GM21723 (cell line): Measurements from ENCODE around the gene KMT2E.
A peak's percentile ranks its signal among the peaks of the same experiment; 100 is the strongest.
"Not testable (repeated sequence)": the region's sequence is repeated elsewhere in the genome, so short reads cannot be mapped to it uniquely, and the experiment has no call there.

Experiments used
- ATAC-seq: cut with Tn5 transposase; IDR thresholded peaks from one replicate; pipeline ENCODE4 v1.9.1; 2021; ENCODE audit warnings: mild to moderate bottlenecking, moderate library complexity; ENCODE audit not compliant: unreplicated experiment

Gene KMT2E

DNA sequence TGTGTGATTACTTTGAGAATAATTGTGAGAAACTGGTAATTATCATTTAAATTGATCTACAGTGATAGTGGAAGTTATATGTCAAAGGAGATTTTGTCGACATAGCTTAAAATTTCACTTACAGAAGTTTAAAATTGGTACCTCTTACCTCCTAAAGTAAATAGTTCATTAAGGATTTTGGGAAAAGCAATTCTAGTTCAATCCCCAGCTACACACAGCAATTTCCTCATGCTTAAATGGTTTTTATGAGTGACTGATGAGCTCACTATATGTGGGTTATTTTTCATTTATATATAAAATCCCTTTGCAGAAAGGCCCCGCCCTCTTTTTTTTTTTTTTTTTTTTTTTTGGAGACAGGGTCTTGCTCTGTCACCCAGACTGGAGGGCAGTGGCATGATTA lies 12.7 kb downstream of the KMT2E start:
- no peak for ATAC-seq

DNA sequence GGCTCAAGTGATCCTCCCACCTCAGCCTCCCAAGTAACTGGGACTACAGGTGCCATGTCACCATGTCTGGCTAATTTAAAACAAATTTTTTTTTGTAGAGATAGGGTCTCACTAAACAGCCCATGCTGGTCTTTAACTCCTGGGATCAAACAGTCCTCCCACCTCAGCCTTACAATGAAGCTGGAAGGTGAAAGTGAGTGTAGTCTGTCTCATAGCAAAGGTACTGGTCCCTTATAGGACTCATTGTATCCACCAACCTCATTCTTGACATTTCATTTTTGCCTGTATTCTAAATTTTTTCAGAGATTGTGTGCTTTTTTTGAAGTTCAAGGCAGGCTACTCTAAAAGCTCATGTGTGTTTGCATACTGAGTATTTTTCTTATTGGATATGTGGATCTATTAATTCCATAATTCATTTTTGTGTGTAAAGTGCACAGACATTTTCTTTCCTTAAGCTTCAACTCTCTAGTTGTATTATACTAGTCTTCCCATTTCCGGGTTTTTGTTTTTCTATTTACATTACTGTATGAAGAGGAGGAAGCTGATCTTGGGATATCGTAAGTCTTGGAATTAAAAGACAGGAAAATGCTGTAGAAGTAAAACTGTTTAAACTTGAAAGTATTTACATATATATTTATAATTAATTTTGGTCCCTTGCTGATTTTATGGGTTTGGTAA lies 13.3 kb downstream of the KMT2E start:
- no peak for ATAC-seq

DNA sequence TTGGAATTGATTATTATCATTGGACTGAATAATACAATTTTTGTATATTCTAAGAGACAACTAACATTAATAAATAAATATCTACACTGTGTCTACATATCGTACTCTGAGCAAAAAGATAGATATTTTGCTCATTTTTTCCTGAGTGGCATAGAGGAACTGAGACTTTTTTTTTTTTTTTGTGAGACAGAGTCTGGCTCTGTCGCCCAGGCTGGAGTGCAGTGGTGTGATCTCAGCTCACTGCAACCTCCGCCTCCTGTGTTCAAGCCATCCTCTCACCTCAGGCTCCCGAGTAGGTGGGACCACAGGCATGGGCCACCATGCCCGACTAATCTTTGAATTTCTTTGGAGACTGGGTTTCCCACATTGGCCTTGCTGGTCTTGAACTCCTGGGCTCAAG lies 14.0 kb downstream of the KMT2E start:
- peak; percentile 52 for ATAC-seq

DNA sequence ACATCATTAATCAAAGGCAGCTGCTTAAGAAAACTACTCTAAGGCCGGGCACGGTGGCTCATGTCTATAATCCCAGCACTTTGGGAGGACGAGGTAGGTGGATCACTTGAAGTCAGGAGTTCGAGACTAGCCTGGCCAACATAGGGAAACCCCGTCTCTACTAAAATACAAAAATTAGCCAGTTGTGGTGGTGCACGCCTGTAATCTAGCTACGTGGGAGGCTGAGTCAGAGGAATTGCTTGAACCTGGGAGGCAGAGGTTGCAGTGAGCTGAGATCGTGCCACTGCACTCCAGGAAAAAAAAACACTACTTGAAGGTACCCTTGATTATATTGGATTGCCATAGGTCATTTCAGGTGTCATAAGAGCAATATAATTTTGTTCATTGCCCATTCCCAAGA lies 14.9 kb downstream of the KMT2E start:
- not testable (repeated sequence) for ATAC-seq

DNA sequence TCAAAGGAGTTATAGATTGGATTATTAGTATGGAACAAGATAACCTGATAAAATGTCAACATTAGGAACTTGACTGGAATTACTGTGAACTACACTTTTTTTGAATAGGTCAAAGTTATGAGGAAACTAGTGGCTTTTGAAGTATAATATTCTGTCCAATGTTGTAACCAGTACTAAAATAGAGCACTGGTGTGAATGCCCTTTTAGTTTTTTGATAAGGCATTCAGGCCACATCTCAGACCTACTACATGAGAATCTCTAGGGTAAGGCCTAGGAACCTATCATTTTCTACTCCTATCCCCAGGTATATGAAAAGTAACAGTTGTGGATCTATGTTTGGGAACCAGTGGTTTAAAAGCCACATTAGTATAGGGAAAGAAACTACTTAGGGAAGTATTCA lies 16.4 kb downstream of the KMT2E start:
- no peak for ATAC-seq

DNA sequence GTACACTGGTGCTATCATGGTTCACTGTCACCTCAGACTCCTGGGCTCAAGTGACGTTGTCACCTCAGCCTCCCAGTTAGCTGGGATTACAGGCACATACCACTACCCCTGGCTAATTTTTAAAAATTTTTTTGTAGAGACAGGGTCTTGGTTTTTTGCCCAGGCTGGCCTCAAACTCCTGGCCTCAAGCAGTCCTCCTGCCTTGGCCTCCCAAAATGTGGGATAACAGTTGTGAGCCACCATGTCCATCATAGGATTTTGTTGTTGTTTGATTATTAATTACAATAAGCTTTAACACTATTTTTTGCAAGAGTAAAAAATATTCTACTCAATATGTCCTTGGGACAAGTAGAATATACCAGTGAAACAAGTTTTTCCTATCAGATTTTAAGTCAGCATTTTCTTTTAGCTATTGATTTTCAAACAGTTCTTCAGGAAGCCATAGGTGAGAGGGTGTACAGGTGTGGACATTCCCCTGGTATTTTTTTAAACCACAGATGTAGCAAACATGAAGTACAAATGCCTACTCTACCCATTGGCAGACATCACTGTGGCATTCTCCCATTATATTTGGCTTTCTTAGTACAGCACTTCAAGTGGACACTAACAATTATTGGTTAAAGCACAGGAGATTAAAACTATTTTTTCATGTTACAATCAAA lies 18.7 kb downstream of the KMT2E start:
- ATAC-seq: no peak

DNA sequence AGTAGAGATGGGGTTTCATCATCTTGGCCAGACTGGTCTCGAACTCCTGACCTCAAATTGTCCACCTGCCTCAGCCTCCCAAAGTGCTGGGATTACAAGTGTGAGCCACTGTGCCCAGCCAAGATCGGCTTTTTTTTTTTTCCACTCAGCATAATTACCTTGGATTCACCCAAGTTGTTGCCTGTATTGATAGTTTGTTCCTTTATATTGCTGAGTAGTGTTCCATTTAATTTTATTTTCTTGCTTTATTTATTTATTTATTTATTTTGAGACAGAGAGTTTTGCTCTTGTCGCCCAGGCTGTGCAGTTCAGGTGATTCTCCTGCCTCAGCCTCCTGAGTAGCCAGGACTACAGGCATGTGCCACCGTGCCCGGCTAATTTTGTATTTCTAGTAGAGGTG lies 21.3 kb downstream of the KMT2E start:
- no peak for ATAC-seq

DNA sequence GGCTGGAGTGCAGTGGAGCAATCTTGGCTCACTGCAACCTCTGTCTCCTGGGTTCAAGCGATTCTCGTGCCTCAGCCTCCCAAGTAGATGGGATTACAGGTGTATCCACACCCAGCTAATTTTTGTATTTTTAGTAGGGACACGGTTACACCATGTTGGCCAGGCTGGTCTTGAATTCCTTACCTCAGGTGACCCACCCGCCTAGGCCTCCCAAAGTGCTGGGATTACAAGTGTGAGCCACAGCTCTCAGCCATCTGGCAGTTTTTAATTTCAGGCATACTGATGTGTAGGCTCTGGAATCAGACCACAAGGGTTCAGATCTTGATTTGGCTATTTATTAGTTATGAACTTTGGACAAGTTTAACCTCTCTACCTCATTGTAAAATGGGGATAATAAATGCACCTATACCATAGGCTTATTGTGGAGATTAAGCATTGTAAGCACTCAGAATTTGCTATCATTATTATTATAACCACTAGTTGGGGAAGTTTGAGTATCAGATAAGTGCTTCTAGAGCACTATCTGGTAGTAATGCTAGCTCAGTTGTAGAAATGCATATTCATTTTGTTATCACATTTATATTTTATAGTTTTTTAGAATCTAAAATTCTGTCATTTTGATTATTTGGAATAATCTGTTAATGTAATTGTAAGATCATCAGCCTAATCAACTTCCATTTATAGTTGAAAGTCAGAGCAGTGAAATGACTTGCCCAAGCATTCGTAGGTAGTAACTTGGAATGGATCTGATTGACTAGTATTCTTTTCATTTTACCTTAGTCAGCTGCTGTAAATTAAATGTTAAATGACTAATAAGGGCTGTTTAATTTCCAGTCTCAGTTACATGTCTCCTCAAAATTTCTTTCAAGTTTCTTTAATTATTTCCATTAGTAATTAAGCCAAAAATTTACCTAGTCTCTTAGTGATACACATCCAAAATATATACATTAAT lies 22.5 kb downstream of the KMT2E start:
- no peak for ATAC-seq

DNA sequence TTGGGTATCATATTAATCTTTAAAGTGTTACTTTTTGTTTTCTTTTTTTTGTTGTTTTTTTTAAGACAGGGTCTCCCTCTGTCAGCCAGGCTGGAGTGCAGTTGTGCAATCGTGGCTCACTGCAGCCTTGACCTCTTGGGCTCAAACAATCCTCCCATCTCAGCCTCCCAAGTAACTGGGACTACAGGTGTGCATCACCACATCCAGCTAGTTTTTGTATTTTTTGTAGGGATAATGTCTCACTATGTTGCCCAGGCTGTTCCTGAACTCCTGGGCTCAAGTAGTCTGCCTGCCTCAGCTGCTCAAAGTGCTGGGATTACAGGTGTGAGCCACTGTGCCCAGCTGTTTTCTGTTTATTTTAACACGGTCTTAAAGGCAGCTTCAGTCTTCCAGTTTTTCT lies 23.3 kb downstream of the KMT2E start:
- no peak for ATAC-seq

DNA sequence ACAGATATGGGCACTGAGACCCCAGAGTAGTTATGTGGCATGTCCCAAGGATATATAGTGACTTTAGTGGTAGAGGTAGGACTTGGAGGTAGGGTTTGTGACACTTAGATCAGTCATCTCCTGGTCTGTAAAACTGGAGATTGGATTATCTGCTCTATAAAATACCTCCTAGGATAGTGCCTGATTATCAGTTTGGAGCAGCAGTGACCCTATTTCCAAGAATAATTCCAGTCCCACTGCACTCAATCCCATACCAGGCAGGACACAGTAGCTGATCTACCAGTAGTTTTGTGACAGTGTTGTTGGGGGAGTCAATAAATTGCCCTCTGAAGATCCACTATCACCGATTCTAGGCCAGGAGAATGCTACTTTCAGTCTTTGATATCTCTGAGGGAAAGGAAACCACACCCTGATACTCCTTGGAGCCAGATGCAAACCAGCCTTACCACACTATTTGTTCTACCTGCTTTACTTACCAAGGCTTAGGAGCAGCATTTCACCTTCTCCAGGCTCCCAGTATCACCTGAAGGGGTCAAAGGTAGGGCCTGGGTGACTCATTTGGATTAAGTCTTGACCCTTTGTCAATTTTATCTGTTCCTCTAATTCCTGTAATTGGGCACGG lies 30.6 kb downstream of the KMT2E start:
- ATAC-seq: no peak

DNA sequence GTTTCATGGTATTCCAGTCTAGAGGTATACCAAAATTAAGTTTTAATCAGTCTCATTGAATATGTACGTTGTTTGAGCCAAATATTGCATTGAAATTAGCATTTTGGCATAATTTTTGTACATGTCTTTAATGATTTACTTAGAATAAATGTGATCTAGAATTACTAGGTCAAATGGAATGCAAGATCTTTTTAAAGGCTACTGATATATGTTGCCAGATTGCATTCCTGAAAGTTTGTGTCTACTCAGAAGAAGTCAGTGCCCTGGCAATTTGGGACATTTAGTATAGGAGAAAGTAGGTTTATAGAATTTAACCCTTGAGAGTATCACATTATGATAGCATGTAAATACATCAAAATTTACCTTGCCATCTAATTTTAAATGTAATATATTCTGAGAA lies 32.4 kb downstream of the KMT2E start:
- ATAC-seq: no peak

DNA sequence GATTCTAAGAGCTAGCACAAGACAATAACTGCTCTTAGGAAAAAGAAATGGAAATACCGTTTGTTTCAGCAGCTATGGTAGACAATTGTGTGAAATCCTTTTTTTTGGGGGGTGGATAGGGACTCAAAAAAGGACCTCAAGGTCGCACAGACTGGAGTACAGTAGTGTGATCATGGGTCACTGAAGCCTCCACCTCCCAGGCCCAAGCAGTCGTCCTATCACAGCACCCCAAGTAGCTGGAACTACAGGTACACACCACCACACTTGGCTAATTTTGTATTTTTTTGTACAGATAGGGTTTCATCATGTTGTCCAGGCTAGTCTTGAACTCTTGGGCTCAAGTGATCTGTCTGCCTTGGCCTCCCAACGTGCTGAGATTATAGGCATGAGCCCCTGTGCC lies 33.9 kb downstream of the KMT2E start:
- ATAC-seq: no peak

DNA sequence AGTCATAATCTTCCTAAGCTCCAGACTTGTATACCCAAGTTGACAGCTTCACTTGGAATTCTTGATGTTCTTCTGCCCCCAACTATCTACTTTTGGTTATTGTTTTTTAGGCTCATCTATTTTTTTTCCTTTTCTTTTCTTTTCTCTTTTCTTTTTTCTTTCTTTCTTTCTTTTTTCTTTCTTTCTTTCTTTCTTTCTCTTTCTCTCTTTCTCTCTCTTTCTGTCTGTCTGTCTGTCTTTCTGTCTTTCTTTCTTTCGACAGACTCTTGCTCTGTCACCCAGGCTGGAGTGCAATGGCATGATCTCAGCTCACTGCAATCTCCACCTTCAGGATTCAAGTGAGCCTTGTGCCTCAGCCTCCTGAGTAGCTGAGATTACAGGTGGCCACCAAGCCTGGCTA lies 36.5 kb downstream of the KMT2E start:
- no peak for ATAC-seq

DNA sequence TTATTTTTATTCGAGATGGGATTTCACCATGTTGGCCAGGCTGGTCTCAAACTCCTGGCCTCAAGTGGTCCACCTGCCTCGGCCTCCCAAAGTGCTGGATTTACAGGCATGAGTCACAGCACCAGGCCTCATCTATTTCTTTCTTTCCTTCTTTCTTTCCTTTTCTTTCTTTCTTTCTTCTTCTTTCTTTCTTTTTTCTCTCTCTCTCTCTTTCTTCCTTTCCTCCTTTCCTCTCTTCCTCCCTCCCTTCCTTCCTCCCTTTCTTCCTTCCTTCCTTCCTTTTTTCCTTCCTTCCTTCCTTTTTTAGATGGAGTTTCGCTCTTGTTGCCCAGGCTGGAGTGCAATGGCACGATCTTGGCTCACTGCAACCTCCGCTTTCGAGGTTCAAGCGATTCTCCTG lies 36.9 kb downstream of the KMT2E start:
- not testable (repeated sequence) for ATAC-seq

DNA sequence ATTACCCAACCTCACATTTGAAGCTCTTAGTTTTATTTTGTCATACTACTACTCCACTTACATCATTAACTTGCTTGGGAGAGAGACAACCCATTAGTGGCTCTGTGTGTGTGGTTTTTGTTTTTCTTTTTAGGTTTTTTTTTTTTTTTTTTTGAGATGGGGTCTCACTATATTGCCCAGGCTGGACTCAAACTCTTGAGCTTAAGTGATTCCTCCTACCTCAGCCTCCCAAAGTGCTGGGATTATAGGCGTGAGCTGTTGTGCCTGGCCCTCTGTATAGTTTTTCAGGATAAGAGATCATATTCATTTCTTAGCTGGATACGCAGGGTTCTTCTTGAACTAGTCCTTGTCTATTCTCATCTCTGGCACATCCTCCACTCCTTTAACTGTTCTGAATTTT lies 41.1 kb downstream of the KMT2E start:
- ATAC-seq: no peak

DNA sequence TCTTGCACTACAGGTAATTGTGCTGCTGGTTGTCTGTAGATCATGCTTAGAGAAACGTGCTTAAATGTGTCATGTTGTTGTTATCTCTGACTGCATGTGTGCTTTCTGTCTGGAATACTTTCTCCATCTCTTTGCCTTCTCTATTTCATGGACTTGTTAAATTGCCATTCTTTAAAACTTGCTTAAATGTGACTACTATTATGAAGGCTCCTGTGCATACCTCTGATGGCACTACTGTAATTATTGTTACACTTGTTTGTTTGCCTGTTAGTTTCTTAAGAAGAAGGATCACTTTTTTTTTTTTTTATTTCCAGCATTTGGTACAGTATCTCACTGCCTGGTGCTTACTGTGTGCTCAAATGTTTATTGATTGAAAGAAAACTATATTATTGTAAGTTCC lies 41.6 kb downstream of the KMT2E start:
- ATAC-seq: no peak

DNA sequence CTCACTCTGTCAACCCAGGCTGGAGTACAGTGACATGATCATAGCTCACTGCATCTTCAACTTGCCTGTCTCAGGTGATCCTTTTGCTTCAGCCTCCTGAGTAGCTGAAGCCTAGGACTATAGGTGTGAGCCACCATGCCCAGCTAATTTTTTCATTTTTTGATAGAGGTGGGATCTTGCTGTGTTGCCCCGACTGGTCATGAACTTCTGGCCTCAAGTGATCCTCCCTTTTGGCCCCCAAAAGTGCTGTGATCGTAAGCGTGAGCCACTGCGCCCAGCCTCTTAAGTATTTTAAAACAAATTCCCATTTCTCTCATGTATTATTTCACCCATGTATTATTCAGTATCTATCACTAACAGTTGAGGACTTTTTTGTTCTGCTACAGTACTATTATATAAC lies 43.5 kb downstream of the KMT2E start:
- no peak for ATAC-seq

DNA sequence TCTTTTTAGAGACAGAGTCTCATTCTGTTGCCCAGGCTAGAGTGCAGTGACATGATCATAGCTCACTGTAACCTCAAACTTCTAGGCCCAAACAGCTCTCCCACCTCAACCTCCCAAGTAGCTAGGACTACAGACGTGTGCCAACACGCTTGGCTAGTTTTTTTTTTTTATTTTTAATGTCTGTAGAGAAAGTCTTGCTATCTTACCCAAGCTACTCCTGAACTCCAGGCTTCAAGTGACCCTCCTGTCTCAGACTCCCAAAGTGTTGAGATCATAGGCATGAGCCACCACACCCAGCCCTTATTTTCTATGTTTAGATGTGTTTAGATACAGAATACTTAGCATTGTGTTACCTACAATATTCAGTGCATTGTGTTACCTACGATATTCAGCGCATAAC lies 46.4 kb downstream of the KMT2E start:
- ATAC-seq: no peak

DNA sequence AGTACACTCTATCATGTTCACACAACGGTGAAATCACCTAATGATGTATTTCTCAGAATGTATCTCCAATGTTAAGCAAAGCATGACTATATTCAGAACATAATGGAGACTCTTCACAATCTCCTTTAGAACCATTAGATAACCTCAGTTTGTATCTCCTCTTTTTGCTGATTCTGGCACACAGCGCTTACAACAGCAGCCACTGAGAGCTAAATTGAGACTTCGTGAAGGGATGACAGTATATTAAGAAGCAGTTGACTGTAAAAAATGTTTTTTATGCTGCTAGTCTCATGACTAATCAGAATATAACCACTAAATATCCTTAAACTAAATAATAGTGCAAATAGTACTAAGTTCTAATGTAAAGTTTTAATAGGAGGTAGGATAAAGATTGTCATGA lies 46.9 kb downstream of the KMT2E start:
- ATAC-seq: no peak

DNA sequence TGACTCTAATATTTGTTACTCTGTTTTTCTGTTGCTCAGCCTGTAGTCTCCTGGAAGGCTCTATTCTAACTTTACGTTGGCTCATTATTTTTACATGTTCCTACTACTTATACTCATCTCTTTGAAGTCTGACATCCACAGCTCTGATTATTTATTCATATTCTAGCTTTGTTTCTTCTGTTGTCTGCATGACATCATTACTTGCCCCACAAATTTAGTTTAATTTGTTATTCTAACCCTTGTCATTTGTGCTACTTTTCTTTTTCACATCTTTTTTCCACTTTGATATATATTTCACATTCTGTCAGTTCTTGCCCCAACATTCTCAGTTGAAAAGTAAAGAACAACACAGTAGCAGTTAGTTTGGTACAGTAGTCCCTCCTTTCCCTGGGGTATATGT lies 51.1 kb downstream of the KMT2E start:
- ATAC-seq: no peak

DNA sequence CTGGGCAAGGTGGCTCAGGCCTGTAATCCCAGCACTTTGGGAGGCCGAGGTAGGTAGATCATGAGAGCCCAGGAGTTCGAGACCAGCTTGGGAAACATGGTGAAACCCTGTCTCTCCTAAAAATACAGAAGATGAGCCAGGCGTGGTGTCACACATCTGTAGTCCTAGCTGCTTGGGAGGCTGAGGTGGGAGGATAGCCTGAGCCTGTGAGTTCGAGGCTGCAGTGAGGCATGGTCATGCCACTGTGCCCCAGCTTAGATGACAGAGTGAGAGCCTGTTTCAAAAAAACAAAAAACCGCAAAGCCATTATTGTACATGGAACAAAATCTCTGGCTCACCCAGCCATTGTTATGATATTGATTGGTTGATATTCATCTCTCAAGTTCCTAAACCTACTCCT lies 53.7 kb downstream of the KMT2E start:
- ATAC-seq: no peak
